Neutrophil (primary cell): ENCODE data around the gene RTEL1.

ENCODE experiments used
- H3K27ac ChIP-seq: fragments of 200-600 bp; sonication (generic); 2 replicates; pipeline ENCODE4 v1.5.1; 2016; ENCODE audit warnings: mild to moderate bottlenecking, moderate library complexity
- H3K27me3 ChIP-seq: fragments of 200-600 bp; sonication (generic); 2 replicates; pipeline ENCODE4 v1.6.0; 2016; ENCODE audit warnings: mild to moderate bottlenecking
- H3K36me3 ChIP-seq: fragments of 200-600 bp; sonication (generic); 2 replicates; pipeline ENCODE4 v1.5.1; 2017
- H3K4me1 ChIP-seq, 2 experiments: fragments of 200-600 bp in 1 of 2; sonication (generic) in 1 of 2; 1 replicate in 1 of 2; 2 replicates in 1 of 2; pipeline versions ENCODE4 v1.5.1 to v1.6.1; 2013 to 2016; ENCODE audit warnings: low read depth in 1 of 2, low read length in 1 of 2, mild to moderate bottlenecking in 1 of 2, moderate library complexity in 1 of 2; ENCODE audit not compliant: control insufficient read depth in 1 of 2, insufficient read depth in 1 of 2
- H3K4me3 ChIP-seq, 2 experiments: fragments of 200-600 bp in 1 of 2; sonication (generic) in 1 of 2; 1 replicate in 1 of 2; 2 replicates in 1 of 2; pipeline ENCODE4 v1.5.1; 2013 to 2016; ENCODE audit warnings: low read depth in 1 of 2, low read length in 1 of 2, mild to moderate bottlenecking in 1 of 2, moderate library complexity in 1 of 2
- H3K9me3 ChIP-seq: fragments of 200-600 bp; sonication (generic); 2 replicates; pipeline ENCODE4 v1.5.1; 2016
- CTCF ChIP-seq: fragments of 200-600 bp; sonication (generic); IDR thresholded peaks from 2 replicates; pipeline ENCODE4 v1.5.1; 2016; ENCODE audit warnings: antibody characterized with exemption

The RTEL1 gene

GRCh38 chr20:63686492-63687321 is 28.6 kb downstream of the RTEL1 start:
- H3K4me3 ChIP-seq: peak overlapping the region; percentile 31 to 35
- H3K27ac ChIP-seq: no peak overlapping the region
- no peak for TF ChIP-seq CTCF
- H3K36me3 ChIP-seq: peaks cover 2% of the 10 kb centered on the region
- no peaks in the 10 kb centered on the region for H3K27me3 ChIP-seq
- no peaks in the 10 kb centered on the region for H3K9me3 ChIP-seq
- H3K4me1 ChIP-seq: peaks cover 11 to 12% of the 10 kb centered on the region in 2 experiments

GRCh38 chr20:63687419-63688178 is 29.5 kb downstream of the RTEL1 start:
- TF ChIP-seq CTCF: no peak
- H3K27ac ChIP-seq: no peak overlapping the region
- peaks cover 8% of the 10 kb centered on the region for H3K36me3 ChIP-seq
- H3K4me1 ChIP-seq: peaks cover 11 to 12% of the 10 kb centered on the region in 2 experiments
- H3K4me3 ChIP-seq: peak overlapping the region in 1 of 2 experiments; percentile 31
- no peaks in the 10 kb centered on the region for H3K27me3 ChIP-seq
- H3K9me3 ChIP-seq: no peaks in the 10 kb centered on the region

GRCh38 chr20:63688228-63689045 is 30.3 kb downstream of the RTEL1 start:
- Histone ChIP-seq H3K27me3 (no peaks in the 10 kb centered on the region), H3K36me3 (peaks cover 8% of the 10 kb centered on the region), H3K9me3 (no peaks in the 10 kb centered on the region), H3K4me1 (peaks cover 11 to 12% of the 10 kb centered on the region in 2 experiments), H3K4me3 (no peak overlapping the region), H3K27ac (no peak overlapping the region)
- TF ChIP-seq CTCF: no peak

GRCh38 chr20:63689046-63690002 is 31.2 kb downstream of the RTEL1 start:
- H3K4me3 ChIP-seq: no peak overlapping the region
- H3K27me3 ChIP-seq: no peaks in the 10 kb centered on the region
- H3K36me3 ChIP-seq: peaks cover 8% of the 10 kb centered on the region
- H3K4me1 ChIP-seq: peaks cover 11 to 12% of the 10 kb centered on the region in 2 experiments
- TF ChIP-seq CTCF: no peak
- H3K9me3 ChIP-seq: no peaks in the 10 kb centered on the region
- no peak overlapping the region for H3K27ac ChIP-seq
